Left lung (tissue), 10 donors: ENCODE data around the gene VPS13C. TPM values are rescaled to one million over a fixed set of nuclear protein-coding genes. Genes with fewer than 3 reads are reported as not detected.
"Not testable (repeated sequence)": the region's sequence is repeated elsewhere in the genome, so short reads cannot be mapped to it uniquely, and the experiment has no call there.

Source experiments
- ATAC-seq: fragments of 200-7000 bp; cut with Tn5 transposase; one replicate; pipeline ENCODE4 v1.9.1; 2020; ENCODE audit warnings: moderate library complexity
- DNase-seq, 4 donors: peaks; one replicate each; pipeline ENCODE4 v3.0.0-alpha.2; 2013 to 2020
- H3K27ac ChIP-seq, 2 donors: fragments of 200-600 bp; sonication (generic) in 1 of 2; one replicate each; pipeline versions ENCODE4 v1.5.0 to v1.8.0; 2020 to 2021
- H3K27me3 ChIP-seq, 2 donors: fragments of 200-600 bp; sonication (generic) in 1 of 2; one replicate each; pipeline versions ENCODE4 v1.5.0 to v1.8.0; 2020 to 2021
- H3K36me3 ChIP-seq, 2 donors: fragments of 200-600 bp; sonication (generic) in 1 of 2; one replicate each; pipeline versions ENCODE4 v1.5.0 to v1.8.0; 2020 to 2021
- H3K4me1 ChIP-seq, 2 donors: fragments of 200-600 bp; one replicate each; pipeline ENCODE4 v1.8.0; 2021
- H3K4me3 ChIP-seq, 2 donors: fragments of 200-600 bp; sonication (generic) in 1 of 2; one replicate each; pipeline versions ENCODE4 v1.5.0 to v1.8.0; 2020 to 2021; ENCODE audit warnings: mild to moderate bottlenecking in 1 of 2
- H3K9me3 ChIP-seq, 2 donors: fragments of 200-600 bp; sonication (generic) in 1 of 2; one replicate each; pipeline versions ENCODE4 v1.5.0 to v1.8.0; 2020 to 2021
- intact Hi-C, 2 donors: fragments of 100-400 bp; cut with DNase I; formaldehyde crosslinking; loops; one replicate each; pipeline versions ENCODE4 v1.11.2 to v1.14.2; 2022
- polyA plus RNA-seq, 6 donors: library from polyadenylated mRNA; unstranded; fragments of 120-200 nt; gene quantifications; one replicate each; pipeline ENCODE4 v1.2.1, GENCODE V29; 2013; ENCODE audit not compliant: insufficient read length in 6 of 6
- total RNA-seq, 2 donors: library from RNA; stranded (reverse); fragmentation: NEBNext Ultra II Directional; extraction: Animal tissue kit (Norgen Biotek cat#: 25700); gene quantifications; one replicate each; pipeline ENCODE4 v1.2.1, GENCODE V29; 2021
- TF ChIP-seq, protein P1 (sequence below), 2 donors: fragments of 200-600 bp; sonication (generic) in 1 of 2; IDR thresholded peaks; one replicate each; pipeline versions ENCODE4 v1.5.0 to v1.8.0; 2021; ENCODE audit warnings: antibody characterized with exemption in 2 of 2
- donor health status: DM: no; HTN: yes; CAD: no.
- donor health status: DM: no; HTN: no; CAD: no.

Gene VPS13C
- total and polyA plus RNA-seq, 8 donors = 54.8 to 96.7 (median 61.4) TPM

DNA sequence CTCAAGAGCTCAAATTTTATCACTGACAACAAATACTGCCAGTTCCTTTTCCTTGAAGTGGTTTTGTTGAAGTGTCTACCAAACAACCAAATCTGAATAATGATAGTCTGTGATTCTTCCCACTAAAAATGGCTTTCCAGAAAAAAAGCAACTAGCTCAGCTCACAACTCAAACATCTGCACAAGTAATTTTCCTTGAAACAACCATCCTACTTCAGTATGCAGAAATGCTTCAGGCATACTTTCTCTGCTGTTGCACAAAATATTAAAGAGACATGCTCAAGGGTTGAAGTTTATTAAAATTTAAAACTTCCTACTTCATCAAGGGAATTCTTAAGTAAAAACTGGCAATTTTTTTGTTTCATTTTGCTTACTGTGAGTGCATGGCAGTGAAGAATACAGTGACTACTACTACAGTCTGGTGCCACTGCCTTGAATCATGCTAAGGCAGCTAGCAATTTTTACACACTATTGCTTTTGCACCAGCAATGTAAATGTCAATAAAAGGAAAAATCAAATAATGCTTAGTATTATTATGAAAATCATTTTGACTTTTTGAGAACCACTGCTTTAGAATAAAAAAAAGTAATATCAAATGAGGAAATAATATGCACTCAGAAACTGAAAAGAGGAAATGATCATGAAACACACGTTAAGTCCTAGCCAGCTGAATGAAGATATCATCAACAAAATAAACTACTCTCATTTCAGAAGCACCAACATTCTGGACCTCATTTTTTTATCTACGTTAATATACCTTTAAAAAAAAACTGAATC is 33.6 kb downstream of the VPS13C start:
- no peak overlapping the region for H3K27ac ChIP-seq
- ATAC-seq (no peak), DNase-seq (no peak)
- H3K36me3 ChIP-seq = peaks cover 0 to 21% of the 10 kb centered on the region in 2 donors
- H3K4me3 ChIP-seq = no peak overlapping the region
- H3K9me3 ChIP-seq = no peaks in the 10 kb centered on the region
- intact Hi-C loops = no loop called here
- no peaks in the 10 kb centered on the region for H3K27me3 ChIP-seq
- peaks cover 0 to 7% of the 10 kb centered on the region in 2 donors for H3K4me1 ChIP-seq
- TF ChIP-seq, protein P1, sequence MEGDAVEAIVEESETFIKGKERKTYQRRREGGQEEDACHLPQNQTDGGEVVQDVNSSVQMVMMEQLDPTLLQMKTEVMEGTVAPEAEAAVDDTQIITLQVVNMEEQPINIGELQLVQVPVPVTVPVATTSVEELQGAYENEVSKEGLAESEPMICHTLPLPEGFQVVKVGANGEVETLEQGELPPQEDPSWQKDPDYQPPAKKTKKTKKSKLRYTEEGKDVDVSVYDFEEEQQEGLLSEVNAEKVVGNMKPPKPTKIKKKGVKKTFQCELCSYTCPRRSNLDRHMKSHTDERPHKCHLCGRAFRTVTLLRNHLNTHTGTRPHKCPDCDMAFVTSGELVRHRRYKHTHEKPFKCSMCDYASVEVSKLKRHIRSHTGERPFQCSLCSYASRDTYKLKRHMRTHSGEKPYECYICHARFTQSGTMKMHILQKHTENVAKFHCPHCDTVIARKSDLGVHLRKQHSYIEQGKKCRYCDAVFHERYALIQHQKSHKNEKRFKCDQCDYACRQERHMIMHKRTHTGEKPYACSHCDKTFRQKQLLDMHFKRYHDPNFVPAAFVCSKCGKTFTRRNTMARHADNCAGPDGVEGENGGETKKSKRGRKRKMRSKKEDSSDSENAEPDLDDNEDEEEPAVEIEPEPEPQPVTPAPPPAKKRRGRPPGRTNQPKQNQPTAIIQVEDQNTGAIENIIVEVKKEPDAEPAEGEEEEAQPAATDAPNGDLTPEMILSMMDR (IDR thresholded peaks at IDR 0.05) = no peak

- no peak for ATAC-seq
- TF ChIP-seq, protein P1 (IDR thresholded peaks at IDR 0.05) = peak in 1 of 2 donors; percentile 19
- no peak for DNase-seq
These were observed 38.2 kb downstream of the VPS13C start for GRCh38 chr15:62021991-62022600.

GRCh38 chr15:62020576-62021160 is 39.6 kb downstream of the VPS13C start:
- ATAC-seq = no peak
- H3K4me1 ChIP-seq = no peaks in the 10 kb centered on the region

More at GRCh38 chr15:62021991-62022600, 38.2 kb downstream of the VPS13C start:
- no peak overlapping the region for H3K4me3 ChIP-seq
- H3K9me3 ChIP-seq = no peaks in the 10 kb centered on the region
- no peak overlapping the region for H3K27ac ChIP-seq
- peaks cover 0 to 38% of the 10 kb centered on the region in 2 donors for H3K36me3 ChIP-seq
- H3K27me3 ChIP-seq = no peaks in the 10 kb centered on the region
- intact Hi-C loops = no loop called here
- H3K4me1 ChIP-seq = peaks cover 0 to 6% of the 10 kb centered on the region in 2 donors

DNA sequence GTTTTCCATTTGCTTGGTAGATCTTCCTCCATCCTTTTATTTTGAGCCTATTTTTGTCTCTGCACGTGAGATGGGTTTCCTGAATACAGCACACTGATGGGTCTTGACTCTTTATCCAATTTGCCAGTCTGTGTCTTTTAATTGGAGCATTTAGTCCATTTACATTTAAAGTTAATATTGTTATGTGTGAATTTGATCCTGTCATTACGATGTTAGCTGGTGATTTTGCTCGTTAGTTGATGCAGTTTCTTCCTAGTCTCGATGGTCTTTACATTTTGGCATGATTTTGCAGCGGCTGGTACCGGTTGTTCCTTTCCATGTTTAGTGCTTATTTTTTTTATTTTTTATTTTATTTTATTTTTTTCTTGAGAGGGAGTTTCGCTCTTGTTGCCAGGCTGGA is 54.9 kb downstream of the VPS13C start:
- DNase-seq, intact Hi-C loops, H3K4me1 ChIP-seq, H3K27ac ChIP-seq, ATAC-seq, H3K9me3 ChIP-seq, H3K4me3 ChIP-seq, H3K27me3 ChIP-seq: not testable (repeated sequence)
- peaks cover 0 to 48% of the 10 kb centered on the region in 2 donors for H3K36me3 ChIP-seq

More at GRCh38 chr15:62020576-62021160, 39.6 kb downstream of the VPS13C start:
- H3K27ac ChIP-seq = no peak overlapping the region
- no peaks in the 10 kb centered on the region for H3K27me3 ChIP-seq
- peaks cover 0 to 38% of the 10 kb centered on the region in 2 donors for H3K36me3 ChIP-seq
- no peaks in the 10 kb centered on the region for H3K9me3 ChIP-seq
- DNase-seq = no peak
- TF ChIP-seq, protein P1 (IDR thresholded peaks at IDR 0.05) = no peak
- H3K4me3 ChIP-seq = no peak overlapping the region
- intact Hi-C loops = no loop called here

GRCh38 chr15:61997786-61998185 is 62.5 kb downstream of the VPS13C start:
- no peak overlapping the region for H3K4me3 ChIP-seq
- no peaks in the 10 kb centered on the region for H3K9me3 ChIP-seq
- DNase-seq (no peak), ATAC-seq (no peak)
- peaks cover 0 to 23% of the 10 kb centered on the region in 2 donors for H3K36me3 ChIP-seq
- intact Hi-C loops = no loop called here
- no peaks in the 10 kb centered on the region for H3K4me1 ChIP-seq
- no peaks in the 10 kb centered on the region for H3K27me3 ChIP-seq
- TF ChIP-seq, protein P1 (IDR thresholded peaks at IDR 0.05) = no peak
- no peak overlapping the region for H3K27ac ChIP-seq
